ENCODE measurements around the gene LHX4.

Gene LHX4

GRCh38 chr1:180188091-180188506 is 42.0 kb upstream of the LHX4 start:
- no peaks in the 10 kb centered on the region for H3K27me3 ChIP-seq (ENCODE audit: control insufficient read depth, insufficient read depth, low read length)
- no peak overlapping the region for H3K4me3 ChIP-seq (ENCODE audit: low read length)
- H3K27ac ChIP-seq (ENCODE audit: low read length), result no peak overlapping the region
- no peaks in the 10 kb centered on the region for H3K4me1 ChIP-seq (ENCODE audit: control insufficient read depth, insufficient read depth, low read length)
- peaks cover 16% of the 10 kb centered on the region for H3K36me3 ChIP-seq (ENCODE audit: control insufficient read depth, insufficient read depth, low read length)
- WGBS (ENCODE audit: insufficient coverage, insufficient read length), result no CpG with 5 or more reads among the region's 8 CpGs
- peak; percentile 43 for DNase-seq (ENCODE audit: low read depth, low spot score)
- H3K9me3 ChIP-seq (ENCODE audit: control insufficient read depth, insufficient read depth, low read length), result no peaks in the 10 kb centered on the region

GRCh38 chr1:180188684-180189175 is 41.3 kb upstream of the LHX4 start:
- H3K27me3 ChIP-seq (ENCODE audit: control insufficient read depth, insufficient read depth, low read length), result no peaks in the 10 kb centered on the region
- no peaks in the 10 kb centered on the region for H3K9me3 ChIP-seq (ENCODE audit: control insufficient read depth, insufficient read depth, low read length)
- no CpG with 5 or more reads among the region's 8 CpGs for WGBS (ENCODE audit: insufficient coverage, insufficient read length)
- H3K36me3 ChIP-seq (ENCODE audit: control insufficient read depth, insufficient read depth, low read length), result peaks cover 16% of the 10 kb centered on the region
- no peaks in the 10 kb centered on the region for H3K4me1 ChIP-seq (ENCODE audit: control insufficient read depth, insufficient read depth, low read length)
- no peak overlapping the region for H3K4me3 ChIP-seq (ENCODE audit: low read length)
- no peak for DNase-seq (ENCODE audit: low read depth, low spot score)
- H3K27ac ChIP-seq (ENCODE audit: low read length), result no peak overlapping the region

GRCh38 chr1:180190091-180190490 is 40.0 kb upstream of the LHX4 start:
- no peaks in the 10 kb centered on the region for H3K4me1 ChIP-seq (ENCODE audit: control insufficient read depth, insufficient read depth, low read length)
- H3K9me3 ChIP-seq (ENCODE audit: control insufficient read depth, insufficient read depth, low read length), result no peaks in the 10 kb centered on the region
- no peak for DNase-seq (ENCODE audit: low read depth, low spot score)
- no peak overlapping the region for H3K27ac ChIP-seq (ENCODE audit: low read length)
- no CpG with 5 or more reads among the region's 5 CpGs for WGBS (ENCODE audit: insufficient coverage, insufficient read length)
- no peaks in the 10 kb centered on the region for H3K27me3 ChIP-seq (ENCODE audit: control insufficient read depth, insufficient read depth, low read length)
- peaks cover 16% of the 10 kb centered on the region; the same call in 1 of the 2 replicates for H3K36me3 ChIP-seq (ENCODE audit: control insufficient read depth, insufficient read depth, low read length)
- no peak overlapping the region for H3K4me3 ChIP-seq (ENCODE audit: low read length)

- peaks cover 21% of the 10 kb centered on the region for H3K36me3 ChIP-seq (ENCODE audit: control insufficient read depth, insufficient read depth, low read length)
- no peak overlapping the region for H3K27ac ChIP-seq (ENCODE audit: low read length)
- no CpG with 5 or more reads among the region's 7 CpGs for WGBS (ENCODE audit: insufficient coverage, insufficient read length)
- H3K27me3 ChIP-seq (ENCODE audit: control insufficient read depth, insufficient read depth, low read length), result no peaks in the 10 kb centered on the region
- no peak overlapping the region for H3K4me3 ChIP-seq (ENCODE audit: low read length)
- no peak for DNase-seq (ENCODE audit: low read depth, low spot score)
- H3K9me3 ChIP-seq (ENCODE audit: control insufficient read depth, insufficient read depth, low read length), result no peaks in the 10 kb centered on the region
- no peaks in the 10 kb centered on the region for H3K4me1 ChIP-seq (ENCODE audit: control insufficient read depth, insufficient read depth, low read length)
These were observed 37.9 kb upstream of the LHX4 start for GRCh38 chr1:180192172-180192571.

GRCh38 chr1:180193141-180194047 is 36.7 kb upstream of the LHX4 start:
- H3K27ac ChIP-seq (ENCODE audit: low read length), result no peak overlapping the region
- no CpG with 5 or more reads among the region's 18 CpGs for WGBS (ENCODE audit: insufficient coverage, insufficient read length)
- H3K9me3 ChIP-seq (ENCODE audit: control insufficient read depth, insufficient read depth, low read length), result no peaks in the 10 kb centered on the region
- no peak overlapping the region for H3K4me3 ChIP-seq (ENCODE audit: low read length)
- no peaks in the 10 kb centered on the region for H3K27me3 ChIP-seq (ENCODE audit: control insufficient read depth, insufficient read depth, low read length)
- no peaks in the 10 kb centered on the region for H3K4me1 ChIP-seq (ENCODE audit: control insufficient read depth, insufficient read depth, low read length)
- peaks cover 25% of the 10 kb centered on the region for H3K36me3 ChIP-seq (ENCODE audit: control insufficient read depth, insufficient read depth, low read length)
- no peak for DNase-seq (ENCODE audit: low read depth, low spot score)

GRCh38 chr1:180194048-180194425 is 36.0 kb upstream of the LHX4 start:
- no peak overlapping the region for H3K27ac ChIP-seq (ENCODE audit: low read length)
- no peak overlapping the region for H3K4me3 ChIP-seq (ENCODE audit: low read length)
- peaks cover 25% of the 10 kb centered on the region for H3K36me3 ChIP-seq (ENCODE audit: control insufficient read depth, insufficient read depth, low read length)

GRCh38 chr1:180194546-180195207 is 35.4 kb upstream of the LHX4 start:
- H3K27me3 ChIP-seq (ENCODE audit: control insufficient read depth, insufficient read depth, low read length), result no peaks in the 10 kb centered on the region
- no CpG with 5 or more reads among the region's 19 CpGs for WGBS (ENCODE audit: insufficient coverage, insufficient read length)
- DNase-seq (ENCODE audit: low read depth, low spot score), result no peak
- H3K27ac ChIP-seq (ENCODE audit: low read length), result no peak overlapping the region
- no peaks in the 10 kb centered on the region for H3K4me1 ChIP-seq (ENCODE audit: control insufficient read depth, insufficient read depth, low read length)
- peaks cover 25% of the 10 kb centered on the region for H3K36me3 ChIP-seq (ENCODE audit: control insufficient read depth, insufficient read depth, low read length)
- H3K9me3 ChIP-seq (ENCODE audit: control insufficient read depth, insufficient read depth, low read length), result no peaks in the 10 kb centered on the region
- no peak overlapping the region for H3K4me3 ChIP-seq (ENCODE audit: low read length)

More at GRCh38 chr1:180194048-180194425, 36.0 kb upstream of the LHX4 start:
- Histone ChIP-seq H3K4me1 (ENCODE audit: control insufficient read depth, insufficient read depth, low read length) (no peaks in the 10 kb centered on the region), H3K27me3 (ENCODE audit: control insufficient read depth, insufficient read depth, low read length) (no peaks in the 10 kb centered on the region), H3K9me3 (ENCODE audit: control insufficient read depth, insufficient read depth, low read length) (no peaks in the 10 kb centered on the region)
- WGBS (ENCODE audit: insufficient coverage, insufficient read length), result no CpG with 5 or more reads among the region's 14 CpGs
- DNase-seq (ENCODE audit: low read depth, low spot score), result no peak

- Histone ChIP-seq H3K4me1 (ENCODE audit: control insufficient read depth, insufficient read depth, low read length) (no peaks in the 10 kb centered on the region), H3K9me3 (ENCODE audit: control insufficient read depth, insufficient read depth, low read length) (no peaks in the 10 kb centered on the region), H3K27ac (ENCODE audit: low read length) (no peak overlapping the region), H3K4me3 (ENCODE audit: low read length) (no peak overlapping the region), H3K36me3 (ENCODE audit: control insufficient read depth, insufficient read depth, low read length) (peaks cover 22% of the 10 kb centered on the region), H3K27me3 (ENCODE audit: control insufficient read depth, insufficient read depth, low read length) (no peaks in the 10 kb centered on the region)
- WGBS (ENCODE audit: insufficient coverage, insufficient read length), result no CpG with 5 or more reads among the region's 3 CpGs
- DNase-seq (ENCODE audit: low read depth, low spot score), result no peak
These were observed 34.7 kb upstream of the LHX4 start for GRCh38 chr1:180195401-180195800.

- DNase-seq (ENCODE audit: low read depth, low spot score), result no peak
- WGBS (ENCODE audit: insufficient coverage, insufficient read length), result no CpG with 5 or more reads among the region's 9 CpGs
- Histone ChIP-seq H3K4me1 (ENCODE audit: control insufficient read depth, insufficient read depth, low read length) (no peaks in the 10 kb centered on the region), H3K36me3 (ENCODE audit: control insufficient read depth, insufficient read depth, low read length) (peaks cover 20% of the 10 kb centered on the region), H3K4me3 (ENCODE audit: low read length) (no peak overlapping the region), H3K9me3 (ENCODE audit: control insufficient read depth, insufficient read depth, low read length) (no peaks in the 10 kb centered on the region), H3K27ac (ENCODE audit: low read length) (no peak overlapping the region), H3K27me3 (ENCODE audit: control insufficient read depth, insufficient read depth, low read length) (no peaks in the 10 kb centered on the region)
These were observed 34.1 kb upstream of the LHX4 start for GRCh38 chr1:180195916-180196315.

GRCh38 chr1:180196436-180197003 is 33.5 kb upstream of the LHX4 start:
- no CpG with 5 or more reads among the region's 17 CpGs for WGBS (ENCODE audit: insufficient coverage, insufficient read length)
- H3K4me3 ChIP-seq (ENCODE audit: low read length), result no peak overlapping the region

More at GRCh38 chr1:180196436-180197003, 33.5 kb upstream of the LHX4 start:
- Histone ChIP-seq H3K9me3 (ENCODE audit: control insufficient read depth, insufficient read depth, low read length) (no peaks in the 10 kb centered on the region), H3K36me3 (ENCODE audit: control insufficient read depth, insufficient read depth, low read length) (peaks cover 15% of the 10 kb centered on the region), H3K4me1 (ENCODE audit: control insufficient read depth, insufficient read depth, low read length) (no peaks in the 10 kb centered on the region), H3K27ac (ENCODE audit: low read length) (no peak overlapping the region), H3K27me3 (ENCODE audit: control insufficient read depth, insufficient read depth, low read length) (no peaks in the 10 kb centered on the region)
- DNase-seq (ENCODE audit: low read depth, low spot score), result no peak

All from iPS DF 6.9 (cell line).